GM12891 (cell line): Measurements from ENCODE around the gene CFAP210.

ENCODE experiments used
- POLR2A ChIP-seq: IDR thresholded peaks from 2 replicates; pipeline ENCODE4 v1.6.1; 2011; ENCODE audit warnings: low read depth, low read length, control low read depth
- POLR2AphosphoS5 ChIP-seq: IDR thresholded peaks from 2 replicates; pipeline ENCODE4 v1.6.1; 2011; ENCODE audit warnings: low read depth, low read length, control low read depth

GRCh38 chr2:169702996-169703395 is 8.8 kb upstream of the CFAP210 start:
- no peak for TF ChIP-seq POLR2A
- no peak for TF ChIP-seq POLR2AphosphoS5
